GM12878 (cell line): Measurements from ENCODE around the gene UBE2J2.

ENCODE experiments used
- CHD2 ChIP-seq: IDR thresholded peaks from 2 replicates; pipeline ENCODE4 v1.6.1; 2011; ENCODE audit warnings: low read depth, low read length, improper control_type of control experiment, borderline replicate concordance
- CTCF ChIP-seq, 3 experiments: IDR thresholded peaks in 2 of 3; conservative IDR thresholded peaks in 1 of 3; 2 replicates each; pipeline ENCODE4 v1.5.1; 2011; ENCODE audit warnings: low read depth in 3 of 3, low read length in 3 of 3, mild to moderate bottlenecking in 3 of 3, control low read depth in 2 of 3, moderate library complexity in 2 of 3, inconsistent platforms in 1 of 3, mixed read lengths in 1 of 3; ENCODE audit not compliant: control insufficient read depth in 2 of 3, insufficient read depth in 1 of 3; ENCODE audit errors: extremely low read depth in 1 of 3
- DPF2 ChIP-seq: fragments of 450-650 bp; IDR thresholded peaks from 2 replicates; pipeline ENCODE4 v1.6.1; 2017; ENCODE audit warnings: mild to moderate bottlenecking
- EED ChIP-seq: sonication (generic); IDR thresholded peaks from 2 replicates; pipeline ENCODE4 v1.6.1; 2016; ENCODE audit warnings: antibody characterized with exemption, low read depth
- GATAD2B ChIP-seq: fragments of 450-650 bp; conservative IDR thresholded peaks from 2 replicates; pipeline ENCODE4 v1.6.1; 2017; ENCODE audit warnings: low read depth, mild to moderate bottlenecking, moderate library complexity
- HDAC6 ChIP-seq: fragments of 200-600 bp; sonication (generic); IDR thresholded peaks from one replicate; pipeline ENCODE4 v1.8.0; 2017; ENCODE audit warnings: antibody characterized with exemption; ENCODE audit not compliant: unreplicated experiment
- NR2C2 ChIP-seq: IDR thresholded peaks from 2 replicates; pipeline ENCODE4 v1.6.1; 2011; ENCODE audit warnings: borderline replicate concordance, low read depth; ENCODE audit not compliant: control insufficient read depth, insufficient read length
- PBX3 ChIP-seq: IDR thresholded peaks from 2 replicates; pipeline ENCODE4 v1.6.1; 2011; ENCODE audit warnings: mild to moderate bottlenecking, low read depth, low read length, moderate library complexity; ENCODE audit not compliant: insufficient replicate concordance
- SIX5 ChIP-seq: IDR thresholded peaks from 2 replicates; pipeline ENCODE4 v1.6.1; 2011; ENCODE audit warnings: mild to moderate bottlenecking, low read depth, low read length, moderate library complexity; ENCODE audit not compliant: severe bottlenecking
- ZNF274 ChIP-seq: IDR thresholded peaks from one replicate; pipeline ENCODE4 v1.8.0; 2011; ENCODE audit not compliant: insufficient read length, insufficient read depth

GRCh38 chr1:1286313-1287261, 12.9 kb upstream of the UBE2J2 start:
- no peak for TF ChIP-seq PBX3
- no peak for TF ChIP-seq EED
- no peak for TF ChIP-seq CTCF (IDR thresholded peaks at IDR 0.05 in 2 of 3, conservative IDR thresholded peaks at IDR 0.05 in 1 of 3; ENCODE audit: control insufficient read depth in 2 of 3, extremely low read depth in 1 of 3, insufficient read depth in 1 of 3, low read depth in 3 of 3, low read length in 3 of 3)
- TF ChIP-seq NR2C2 = no peak
- no peak for TF ChIP-seq GATAD2B
- no peak for TF ChIP-seq ZNF274
- TF ChIP-seq SIX5 = no peak
- TF ChIP-seq HDAC6 = no peak
- TF ChIP-seq DPF2 = no peak
- no peak for TF ChIP-seq CHD2
